ENCODE data around the gene NRCAM.
A peak's percentile ranks its signal among the peaks of the same experiment; 100 is the strongest.
"Not testable (repeated sequence)": the region's sequence is repeated elsewhere in the genome, so short reads cannot be mapped to it uniquely, and the experiment has no call there.

The NRCAM gene

GRCh38 chr7:108455998-108456677, at the start of gene NRCAM:
TSS of gene NRCAM (minus strand) at chr7:108456436. CDS start at chr7:108240064, 216,372 bp downstream.
- peak in 48 of 56 donors; percentile 12 to 84 (median 68) for DNase-seq

GRCh38 chr7:108504576-108504975, 48.3 kb upstream of the NRCAM start:
- DNase-seq, result not testable (repeated sequence)

GRCh38 chr7:108503112-108504026, 47.1 kb upstream of the NRCAM start:
- no peak for DNase-seq

- no peak for DNase-seq
These were observed 43.3 kb upstream of the NRCAM start for GRCh38 chr7:108499566-108499965.

- no peak for DNase-seq
These were observed 42.2 kb upstream of the NRCAM start for GRCh38 chr7:108498481-108498880.

- DNase-seq, result peak in 7 of 56 donors; percentile 1 to 70 (median 14)
These were observed 41.0 kb upstream of the NRCAM start for GRCh38 chr7:108497082-108497725.

GRCh38 chr7:108492742-108493141, 36.5 kb upstream of the NRCAM start:
- DNase-seq, result no peak

GRCh38 chr7:108488768-108489538, 32.7 kb upstream of the NRCAM start:
- DNase-seq, result no peak

- DNase-seq, result no peak
These were observed 31.4 kb upstream of the NRCAM start for GRCh38 chr7:108487646-108488045.

GRCh38 chr7:108486291-108486966, 30.2 kb upstream of the NRCAM start:
- no peak for DNase-seq

GRCh38 chr7:108484137-108484536, 27.9 kb upstream of the NRCAM start:
- DNase-seq, result no peak

GRCh38 chr7:108480311-108480710, 24.1 kb upstream of the NRCAM start:
- no peak for DNase-seq

GRCh38 chr7:108479751-108480150, 23.5 kb upstream of the NRCAM start:
- DNase-seq, result no peak

GRCh38 chr7:108479118-108479517, 22.9 kb upstream of the NRCAM start:
- DNase-seq, result no peak

- no peak for DNase-seq
These were observed 12.0 kb upstream of the NRCAM start for GRCh38 chr7:108468246-108468645.

- DNase-seq, result no peak
These were observed 11.2 kb upstream of the NRCAM start for GRCh38 chr7:108467391-108467790.

- DNase-seq, result not testable (repeated sequence)
These were observed 10.1 kb upstream of the NRCAM start for GRCh38 chr7:108466322-108466721.

- DNase-seq, result no peak
These were observed 8.5 kb upstream of the NRCAM start for GRCh38 chr7:108464743-108465142.

GRCh38 chr7:108463613-108464012, 7.4 kb upstream of the NRCAM start:
- no peak for DNase-seq

GRCh38 chr7:108461840-108462239, 5.6 kb upstream of the NRCAM start:
- peak in 9 of 56 donors; percentile 2 to 48 (median 10) for DNase-seq

GRCh38 chr7:108460964-108461363, 4.7 kb upstream of the NRCAM start:
- DNase-seq, result no peak

Measured in amygdala (tissue), 56 donors.